SK-N-MC (cell line): ENCODE measurements around the gene AFAP1L2.

Experiments
- DNase-seq: peaks from one replicate; pipeline ENCODE4 v3.0.0-alpha.2; 2011; ENCODE audit warnings: low read depth, low spot score
- H3K27ac ChIP-seq: fragments of 200-600 bp; sonication (generic); 2 replicates; pipeline ENCODE4 v1.5.1; 2016; ENCODE audit warnings: mixed run types
- H3K36me3 ChIP-seq: fragments of 200-600 bp; sonication (generic); 2 replicates; pipeline ENCODE4 v1.6.1; 2017; ENCODE audit warnings: antibody characterized with exemption, low read length, mixed read lengths; ENCODE audit not compliant: insufficient read depth
- H3K4me3 ChIP-seq: fragments of 200-600 bp; sonication (generic); 2 replicates; pipeline ENCODE4 v1.5.1; 2016
- H3K9ac ChIP-seq: fragments of 200-600 bp; sonication (generic); 2 replicates; pipeline ENCODE4 v1.8.0; 2017; ENCODE audit warnings: mixed run types, mixed read lengths; ENCODE audit not compliant: insufficient read length
- H3K9me3 ChIP-seq: fragments of 200-600 bp; sonication (generic); 2 replicates; pipeline ENCODE4 v1.6.1; 2017; ENCODE audit warnings: low read depth, mild to moderate bottlenecking, antibody characterized with exemption, low read length, moderate library complexity, mixed read lengths
- EZH2 ChIP-seq: fragments of 200-600 bp; sonication (generic); IDR thresholded peaks from one replicate; pipeline ENCODE4 v1.6.1; 2017; ENCODE audit warnings: antibody characterized with exemption
- FOXP2 ChIP-seq: optimal IDR thresholded peaks from 2 replicates; pipeline ENCODE3; 2011; ENCODE audit warnings: mild to moderate bottlenecking, moderate library complexity; ENCODE audit not compliant: insufficient read depth; ENCODE audit errors: extremely low read length, control extremely low read depth
- POLR2AphosphoS5 ChIP-seq: IDR thresholded peaks from 2 replicates; pipeline ENCODE4 v1.6.1; 2012; ENCODE audit warnings: mild to moderate bottlenecking, low read depth, low read length, borderline replicate concordance

The AFAP1L2 gene

GRCh38 chr10:114426476-114426875, 22.2 kb upstream of the AFAP1L2 start:
- TF ChIP-seq POLR2AphosphoS5, result no peak
- no peak for TF ChIP-seq EZH2
- TF ChIP-seq FOXP2, result no peak

GRCh38 chr10:114420811-114421485, 16.6 kb upstream of the AFAP1L2 start:
- H3K9ac ChIP-seq, result no peak overlapping the region
- H3K4me3 ChIP-seq, result no peak overlapping the region
- H3K9me3 ChIP-seq, result no peaks in the 10 kb centered on the region
- no peak for DNase-seq
- TF ChIP-seq POLR2AphosphoS5 (no peak), FOXP2 (no peak), EZH2 (no peak)
- H3K36me3 ChIP-seq, result no peaks in the 10 kb centered on the region
- H3K27ac ChIP-seq, result no peak overlapping the region

More at GRCh38 chr10:114426476-114426875, 22.2 kb upstream of the AFAP1L2 start:
- no peak overlapping the region for H3K4me3 ChIP-seq
- H3K9me3 ChIP-seq, result no peaks in the 10 kb centered on the region
- no peak overlapping the region for H3K9ac ChIP-seq
- H3K27ac ChIP-seq, result no peak overlapping the region
- no peak for DNase-seq
- no peaks in the 10 kb centered on the region for H3K36me3 ChIP-seq

GRCh38 chr10:114418109-114418508, 13.8 kb upstream of the AFAP1L2 start:
- no peak overlapping the region for H3K27ac ChIP-seq
- H3K9ac ChIP-seq, result no peak overlapping the region
- H3K4me3 ChIP-seq, result no peak overlapping the region
- H3K9me3 ChIP-seq, result no peaks in the 10 kb centered on the region
- DNase-seq, result no peak
- no peaks in the 10 kb centered on the region for H3K36me3 ChIP-seq
- no peak for TF ChIP-seq FOXP2
- TF ChIP-seq POLR2AphosphoS5, result no peak
- TF ChIP-seq EZH2, result no peak

DNA sequence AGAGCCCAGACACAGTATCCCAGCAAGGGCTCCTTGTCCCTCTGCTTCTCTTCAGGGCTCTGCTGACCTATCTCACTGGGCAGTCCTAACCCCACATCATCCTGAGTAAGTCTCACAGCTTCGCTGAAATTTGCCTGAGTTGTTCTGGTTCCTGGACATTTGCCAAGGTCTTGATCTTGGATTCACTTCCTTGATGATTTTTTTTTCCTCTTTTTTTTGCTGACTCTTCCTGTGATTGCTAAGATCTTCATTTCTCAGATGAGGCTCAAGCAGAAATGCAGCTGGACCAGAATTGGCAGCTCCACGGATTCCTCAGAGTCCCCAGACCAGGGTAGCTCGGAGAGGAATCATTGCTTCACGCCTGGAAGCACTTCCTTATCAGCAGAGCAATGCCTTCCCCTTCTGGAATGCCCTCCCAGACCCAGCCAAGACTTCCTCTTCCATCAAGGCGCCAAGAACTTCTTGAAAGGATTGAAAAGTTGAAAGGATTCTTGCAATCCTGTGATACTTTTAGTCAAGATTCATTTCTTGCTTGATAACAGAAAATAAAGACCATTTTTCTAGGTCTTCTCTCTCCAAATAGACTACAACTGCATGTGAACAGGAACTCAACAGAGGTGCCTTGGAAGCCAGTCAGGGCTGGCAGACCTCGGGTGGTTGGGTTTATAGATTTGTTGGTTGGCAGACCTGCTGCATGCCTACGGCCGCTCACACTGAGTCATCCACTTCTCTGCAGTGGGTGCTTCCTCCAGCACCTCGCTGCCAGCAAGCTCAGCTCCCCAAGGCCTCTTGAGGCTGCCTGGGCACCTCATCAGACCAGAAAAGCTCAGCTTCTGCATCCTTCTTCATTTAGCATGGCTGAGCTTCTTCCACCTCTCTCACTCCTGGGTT, 8.8 kb upstream of the AFAP1L2 start:
- Histone ChIP-seq H3K9ac (no peak overlapping the region), H3K9me3 (no peaks in the 10 kb centered on the region), H3K36me3 (no peaks in the 10 kb centered on the region), H3K4me3 (no peak overlapping the region), H3K27ac (no peak overlapping the region)
- DNase-seq, result no peak
- TF ChIP-seq POLR2AphosphoS5, result no peak
- no peak for TF ChIP-seq EZH2
- no peak for TF ChIP-seq FOXP2

DNA sequence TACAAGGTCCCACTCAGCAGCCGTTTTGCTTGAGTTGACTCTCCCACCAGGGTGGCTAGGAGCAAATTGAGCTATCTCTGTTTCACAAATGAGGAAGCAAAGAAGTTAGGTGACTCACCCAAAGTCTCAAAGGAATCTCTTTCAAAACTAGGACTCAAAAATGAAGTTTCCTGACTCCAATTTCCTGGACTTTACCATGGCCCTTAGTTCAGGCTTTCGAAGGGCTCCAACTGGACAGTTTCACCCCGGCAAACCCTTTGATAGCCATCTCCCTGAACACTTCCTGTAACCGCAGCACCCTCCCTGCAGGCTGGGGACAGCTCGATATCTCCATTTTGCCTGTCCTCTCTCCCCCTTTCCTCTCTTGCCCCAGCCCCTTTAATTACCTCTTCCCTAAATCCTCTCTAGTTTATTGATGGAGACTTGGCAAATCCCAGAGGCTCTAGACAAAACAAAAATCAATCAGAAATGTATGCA, 4.7 kb upstream of the AFAP1L2 start:
- Histone ChIP-seq H3K9me3 (no peaks in the 10 kb centered on the region), H3K27ac (no peak overlapping the region), H3K9ac (no peak overlapping the region), H3K4me3 (no peak overlapping the region), H3K36me3 (no peaks in the 10 kb centered on the region)
- DNase-seq, result no peak
- TF ChIP-seq EZH2, result no peak
- TF ChIP-seq POLR2AphosphoS5, result no peak
- no peak for TF ChIP-seq FOXP2

GRCh38 chr10:114408112-114408967, 4.0 kb upstream of the AFAP1L2 start:
- no peaks in the 10 kb centered on the region for H3K36me3 ChIP-seq
- DNase-seq, result no peak
- H3K4me3 ChIP-seq, result no peak overlapping the region
- TF ChIP-seq EZH2 (no peak), POLR2AphosphoS5 (no peak), FOXP2 (no peak)
- no peak overlapping the region for H3K27ac ChIP-seq
- no peak overlapping the region for H3K9ac ChIP-seq
- H3K9me3 ChIP-seq, result no peaks in the 10 kb centered on the region

- H3K27ac ChIP-seq, result no peak overlapping the region
- no peaks in the 10 kb centered on the region for H3K36me3 ChIP-seq
- DNase-seq, result no peak
- H3K9ac ChIP-seq, result no peak overlapping the region
- no peaks in the 10 kb centered on the region for H3K9me3 ChIP-seq
- no peak for TF ChIP-seq FOXP2
- no peak for TF ChIP-seq POLR2AphosphoS5
- TF ChIP-seq EZH2, result no peak
- no peak overlapping the region for H3K4me3 ChIP-seq
These were observed 2.2 kb upstream of the AFAP1L2 start for GRCh38 chr10:114406455-114406854.

- H3K9ac ChIP-seq, result no peak overlapping the region
- no peaks in the 10 kb centered on the region for H3K9me3 ChIP-seq
- H3K4me3 ChIP-seq, result no peak overlapping the region
- H3K27ac ChIP-seq, result no peak overlapping the region
- no peaks in the 10 kb centered on the region for H3K36me3 ChIP-seq
- TF ChIP-seq FOXP2 (no peak), EZH2 (no peak), POLR2AphosphoS5 (no peak)
- no peak for DNase-seq
These were observed 679 bp upstream of the AFAP1L2 start for GRCh38 chr10:114405011-114405350.
